Trophoblast cell (in vitro differentiated cells and primary cell): ENCODE results near the gene ABHD1.
A peak's percentile ranks its signal among the peaks of the same experiment; 100 is the strongest.
"Not testable (repeated sequence)": the region's sequence is repeated elsewhere in the genome, so short reads cannot be mapped to it uniquely, and the experiment has no call there.

Experiments used
- DNase-seq, 2 donors: peaks; one replicate each; pipeline ENCODE4 v3.0.0-alpha.2; 2016
- H2AFZ ChIP-seq: 2 replicates; pipeline ENCODE4 v1.6.1; 2013; ENCODE audit warnings: low read length, moderate library complexity, mild to moderate bottlenecking; ENCODE audit not compliant: insufficient read depth, poor library complexity
- H2AK5ac ChIP-seq: 2 replicates; pipeline ENCODE4 v1.6.1; 2013; ENCODE audit warnings: mild to moderate bottlenecking, low read length
- H2BK120ac ChIP-seq: 2 replicates; pipeline ENCODE4 v1.6.1; 2013; ENCODE audit warnings: low read length, mild to moderate bottlenecking, moderate library complexity; ENCODE audit not compliant: insufficient read depth, poor library complexity
- H2BK12ac ChIP-seq: 2 replicates; pipeline ENCODE4 v1.6.1; 2013; ENCODE audit warnings: mild to moderate bottlenecking, low read length, moderate library complexity
- H2BK5ac ChIP-seq: 2 replicates; pipeline ENCODE4 v1.6.1; 2013; ENCODE audit warnings: low read length, low read depth, moderate library complexity, mild to moderate bottlenecking; ENCODE audit not compliant: poor library complexity
- H3K14ac ChIP-seq: 2 replicates; pipeline ENCODE4 v1.6.1; 2013; ENCODE audit warnings: mild to moderate bottlenecking, low read length
- H3K18ac ChIP-seq: 2 replicates; pipeline ENCODE4 v1.6.1; 2013; ENCODE audit warnings: mild to moderate bottlenecking, low read length
- H3K23ac ChIP-seq: 2 replicates; pipeline ENCODE4 v1.6.1; 2013; ENCODE audit warnings: low read length
- H3K27ac ChIP-seq: 2 replicates; pipeline ENCODE4 v1.5.1; 2013; ENCODE audit warnings: low read depth, mild to moderate bottlenecking, inconsistent platforms, low read length, moderate library complexity
- H3K27me3 ChIP-seq: 2 replicates; pipeline ENCODE4 v1.6.1; 2013; ENCODE audit warnings: inconsistent platforms, mild to moderate bottlenecking, low read length, moderate library complexity; ENCODE audit not compliant: insufficient read depth
- H3K36me3 ChIP-seq, 2 experiments: 1 replicate in 1 of 2; 2 replicates in 1 of 2; pipeline ENCODE4 v1.6.1; 2013; ENCODE audit warnings: low read length in 2 of 2, mild to moderate bottlenecking in 2 of 2, moderate library complexity in 1 of 2; ENCODE audit not compliant: insufficient read depth in 2 of 2, control insufficient read depth in 1 of 2
- H3K4ac ChIP-seq: 2 replicates; pipeline ENCODE4 v1.6.1; 2013; ENCODE audit warnings: low read depth, mild to moderate bottlenecking, low read length, moderate library complexity
- H3K4me1 ChIP-seq, 2 experiments: 1 replicate in 1 of 2; 2 replicates in 1 of 2; pipeline ENCODE4 v1.6.1; 2013; ENCODE audit warnings: low read length in 2 of 2, mild to moderate bottlenecking in 2 of 2, moderate library complexity in 1 of 2; ENCODE audit not compliant: insufficient read depth in 2 of 2, control insufficient read depth in 1 of 2
- H3K4me2 ChIP-seq: 2 replicates; pipeline ENCODE4 v1.6.1; 2013; ENCODE audit warnings: inconsistent platforms, mild to moderate bottlenecking, low read length, moderate library complexity
- H3K4me3 ChIP-seq: 2 replicates; pipeline ENCODE4 v1.5.1; 2013; ENCODE audit warnings: mild to moderate bottlenecking, low read depth, low read length, inconsistent platforms
- H3K79me1 ChIP-seq: one replicate; pipeline ENCODE4 v1.6.1; 2013; ENCODE audit warnings: low read length
- H3K79me2 ChIP-seq: 2 replicates; pipeline ENCODE4 v1.6.1; 2013; ENCODE audit warnings: low read length, mild to moderate bottlenecking; ENCODE audit not compliant: control insufficient read depth, insufficient read depth, poor library complexity
- H3K9ac ChIP-seq: 2 replicates; pipeline ENCODE4 v1.6.1; 2013; ENCODE audit warnings: mild to moderate bottlenecking, low read length
- H3K9me3 ChIP-seq: 2 replicates; pipeline ENCODE4 v1.6.1; 2013; ENCODE audit warnings: low read depth, mild to moderate bottlenecking, control low read depth, inconsistent platforms, low read length; ENCODE audit not compliant: insufficient read depth
- H4K12ac ChIP-seq: 2 replicates; pipeline ENCODE4 v1.6.1; 2013; ENCODE audit warnings: low read depth, mild to moderate bottlenecking, low read length, moderate library complexity
- H4K8ac ChIP-seq: 2 replicates; pipeline ENCODE4 v1.6.1; 2013; ENCODE audit warnings: low read depth, mild to moderate bottlenecking, low read length, moderate library complexity
- H4K91ac ChIP-seq: one replicate; pipeline ENCODE4 v1.6.1; 2013; ENCODE audit warnings: low read depth, mild to moderate bottlenecking, low read length, moderate library complexity
- WGBS: extraction: QIAGEN DNeasy Blood & Tissue Kit; methylation state at CpG from one replicate; pipeline ENCODE4 v1.1.7; 2013; ENCODE audit warnings: missing lambda C conversion rate; ENCODE audit not compliant: insufficient read length, insufficient coverage; ENCODE audit errors: extremely low coverage; 5-methylcytosine and 5-hydroxymethylcytosine counted together

ABHD1 gene

DNA sequence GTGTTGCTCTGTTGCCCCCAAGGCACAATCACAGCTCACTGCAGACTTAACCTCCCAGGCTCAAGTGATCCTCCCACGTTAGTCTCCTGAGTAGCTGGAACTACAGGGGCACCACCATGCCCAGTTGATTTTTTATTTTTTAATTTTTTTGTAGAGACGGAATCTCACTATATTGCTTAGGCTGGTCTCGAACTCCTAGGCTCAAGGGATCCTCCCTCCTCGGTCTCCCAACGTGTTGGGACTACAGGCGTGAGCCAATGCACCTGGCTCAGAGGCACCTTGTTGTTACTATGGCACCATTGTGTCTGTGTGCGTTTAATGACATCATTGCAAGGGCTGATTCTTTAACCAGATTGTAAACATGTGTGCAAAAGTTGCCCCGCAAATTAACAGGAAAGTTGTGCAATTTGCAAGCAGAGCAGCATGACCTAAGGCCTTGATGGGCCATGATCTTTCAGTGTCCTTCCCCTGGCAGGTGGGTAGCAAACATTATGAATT is 47.8 kb downstream of the ABHD1 start:
- H3K4me2 ChIP-seq, result no peak overlapping the region
- no peak overlapping the region for H2AK5ac ChIP-seq
- no peak overlapping the region for H2BK12ac ChIP-seq
- no peaks in the 10 kb centered on the region for H3K79me2 ChIP-seq
- no peak overlapping the region for H4K91ac ChIP-seq
- H3K4me1 ChIP-seq, result no peaks in the 10 kb centered on the region
- H4K8ac ChIP-seq, result no peak overlapping the region
- H3K27ac ChIP-seq, result no peak overlapping the region
- H4K12ac ChIP-seq, result no peak overlapping the region
- H3K4me3 ChIP-seq, result no peak overlapping the region
- no CpG with 5 or more reads among the region's 8 CpGs for whole genome bisulfite sequencing
- H3K9me3 ChIP-seq, result no peaks in the 10 kb centered on the region
- DNase-seq, result peak; percentile 43 to 64
- no peak overlapping the region for H2AFZ ChIP-seq
- H3K18ac ChIP-seq, result no peak overlapping the region
- no peak overlapping the region for H2BK120ac ChIP-seq
- H3K27me3 ChIP-seq, result no peaks in the 10 kb centered on the region
- H2BK5ac ChIP-seq, result no peak overlapping the region
- no peak overlapping the region for H3K9ac ChIP-seq
- H3K79me1 ChIP-seq, result no peaks in the 10 kb centered on the region
- H3K36me3 ChIP-seq, result no peaks in the 10 kb centered on the region
- H3K14ac ChIP-seq, result no peak overlapping the region
- no peak overlapping the region for H3K4ac ChIP-seq
- no peak overlapping the region for H3K23ac ChIP-seq

GRCh38 chr2:27174638-27175037 is 51.0 kb downstream of the ABHD1 start:
- H3K14ac ChIP-seq, result no peak overlapping the region
- no peak overlapping the region for H2AFZ ChIP-seq
- no peaks in the 10 kb centered on the region for H3K36me3 ChIP-seq
- no peak overlapping the region for H3K23ac ChIP-seq
- no peak overlapping the region for H4K91ac ChIP-seq
- no peak overlapping the region for H2AK5ac ChIP-seq
- no peak overlapping the region for H4K8ac ChIP-seq
- H3K9ac ChIP-seq, result no peak overlapping the region
- H2BK5ac ChIP-seq, result no peak overlapping the region
- no peaks in the 10 kb centered on the region for H3K4me1 ChIP-seq
- no peak overlapping the region for H2BK12ac ChIP-seq
- H3K18ac ChIP-seq, result no peak overlapping the region
- H3K9me3 ChIP-seq, result no peaks in the 10 kb centered on the region
- DNase-seq, result no peak
- H3K4me2 ChIP-seq, result no peak overlapping the region
- WGBS, result 100% methylated on average over 2 of the region's 6 CpGs
- no peak overlapping the region for H3K4ac ChIP-seq
- H4K12ac ChIP-seq, result no peak overlapping the region
- no peaks in the 10 kb centered on the region for H3K79me1 ChIP-seq
- no peak overlapping the region for H3K27ac ChIP-seq
- no peaks in the 10 kb centered on the region for H3K27me3 ChIP-seq
- no peaks in the 10 kb centered on the region for H3K79me2 ChIP-seq
- H2BK120ac ChIP-seq, result no peak overlapping the region
- peak overlapping the region; percentile 47 for H3K4me3 ChIP-seq

DNA sequence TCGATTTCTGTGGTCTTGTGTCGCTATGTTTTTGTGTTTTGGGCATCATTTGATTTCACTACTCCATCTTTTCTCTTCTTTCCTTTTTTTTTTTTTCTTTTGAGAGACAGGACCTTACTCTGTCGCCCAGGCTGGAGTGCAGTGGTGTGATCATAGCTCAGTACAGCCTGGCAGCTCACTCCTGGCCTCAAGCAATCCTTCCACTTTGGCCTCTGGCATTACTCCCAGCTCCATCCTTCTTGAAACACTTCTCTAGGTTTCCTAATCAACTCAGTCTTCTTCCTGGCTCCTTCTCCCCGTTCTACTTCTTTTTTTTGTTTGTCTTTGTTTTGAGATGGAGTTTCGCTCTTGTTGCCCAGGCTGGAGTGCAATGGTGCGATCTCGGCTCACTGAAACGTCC is 51.7 kb downstream of the ABHD1 start:
- no CpG with 5 or more reads among the region's 8 CpGs for WGBS

DNA sequence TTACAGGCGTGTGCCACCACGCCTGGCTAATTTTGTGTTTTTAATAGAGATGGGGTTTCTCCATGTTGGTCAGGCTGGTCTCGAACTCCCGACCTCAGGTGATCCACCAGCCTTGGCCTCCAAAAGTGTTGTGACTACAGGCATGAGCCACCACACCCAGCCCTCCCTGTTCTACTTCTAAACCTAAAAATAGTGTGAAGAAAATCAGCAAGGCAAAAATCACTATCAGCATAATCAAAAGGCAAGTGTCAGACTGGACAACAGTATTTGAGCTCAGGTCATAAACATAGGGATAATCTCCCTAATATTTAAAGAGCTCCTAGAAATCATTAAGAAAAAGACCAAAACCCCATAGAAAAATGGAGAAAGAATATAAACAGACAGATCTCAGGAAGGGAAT is 52.2 kb downstream of the ABHD1 start:
- not testable (repeated sequence) for H4K12ac ChIP-seq, H2BK5ac ChIP-seq, H3K79me1 ChIP-seq, H3K27me3 ChIP-seq, H3K4me2 ChIP-seq, H3K23ac ChIP-seq, H3K79me2 ChIP-seq, DNase-seq, H2BK12ac ChIP-seq, H3K14ac ChIP-seq, H3K18ac ChIP-seq, H3K4me3 ChIP-seq, H3K36me3 ChIP-seq, H3K4me1 ChIP-seq, H3K4ac ChIP-seq, H2AK5ac ChIP-seq, H2BK120ac ChIP-seq, H4K91ac ChIP-seq, H2AFZ ChIP-seq, H3K27ac ChIP-seq, H4K8ac ChIP-seq, H3K9ac ChIP-seq, H3K9me3 ChIP-seq
- no CpG with 5 or more reads among the region's 4 CpGs for WGBS

More for the DNA sequence above, 51.7 kb downstream of the ABHD1 start:
- H3K14ac ChIP-seq, result no peak overlapping the region
- no peak overlapping the region for H4K91ac ChIP-seq
- no peak overlapping the region for H2BK120ac ChIP-seq
- H2BK12ac ChIP-seq, result no peak overlapping the region
- H4K8ac ChIP-seq, result no peak overlapping the region
- no peak overlapping the region for H3K4me2 ChIP-seq
- no peaks in the 10 kb centered on the region for H3K79me2 ChIP-seq
- no peaks in the 10 kb centered on the region for H3K36me3 ChIP-seq
- no peak overlapping the region for H2AK5ac ChIP-seq
- H4K12ac ChIP-seq, result no peak overlapping the region
- no peak overlapping the region for H2AFZ ChIP-seq
- no peak overlapping the region for H3K9ac ChIP-seq
- H2BK5ac ChIP-seq, result no peak overlapping the region
- no peaks in the 10 kb centered on the region for H3K79me1 ChIP-seq
- no peaks in the 10 kb centered on the region for H3K27me3 ChIP-seq
- H3K4ac ChIP-seq, result no peak overlapping the region
- H3K9me3 ChIP-seq, result no peaks in the 10 kb centered on the region
- no peak overlapping the region for H3K27ac ChIP-seq
- H3K4me3 ChIP-seq, result no peak overlapping the region
- no peak overlapping the region for H3K18ac ChIP-seq
- no peak overlapping the region for H3K23ac ChIP-seq
- H3K4me1 ChIP-seq, result no peaks in the 10 kb centered on the region
- DNase-seq, result no peak
